ENCODE data around the gene TBCD. TPM values are rescaled to one million over a fixed set of nuclear protein-coding genes. Genes with fewer than 3 reads are reported as not detected.

The TBCD gene
- polyA plus RNA-seq, 3 donors = 62.9 to 91.6 (median 74.2) TPM

DNA sequence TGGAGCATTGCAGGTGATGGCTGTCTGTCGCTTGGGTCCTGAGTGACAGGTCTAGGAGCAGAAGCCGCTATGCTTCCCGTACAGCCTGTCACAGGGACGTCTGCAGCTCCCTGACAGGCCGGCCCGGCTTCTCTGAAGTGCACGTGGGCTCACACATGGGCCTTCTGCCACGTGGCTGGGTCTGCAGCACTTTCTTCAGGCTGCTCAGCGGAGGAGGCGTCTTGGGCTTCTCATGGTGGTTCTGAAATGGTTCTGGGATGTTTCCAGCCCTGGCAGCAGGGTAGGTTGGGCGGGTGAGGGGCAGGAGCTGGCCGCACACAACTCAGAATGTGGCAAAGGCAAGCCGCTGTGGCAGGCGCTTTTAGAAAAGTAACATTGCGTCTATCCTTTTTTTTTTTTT is 168.3 kb downstream of the TBCD start:
- DNase-seq (ENCODE audit: extremely low read depth in 1 of 11, low read depth in 9 of 11, low spot score in 4 of 11) = no peak

DNA sequence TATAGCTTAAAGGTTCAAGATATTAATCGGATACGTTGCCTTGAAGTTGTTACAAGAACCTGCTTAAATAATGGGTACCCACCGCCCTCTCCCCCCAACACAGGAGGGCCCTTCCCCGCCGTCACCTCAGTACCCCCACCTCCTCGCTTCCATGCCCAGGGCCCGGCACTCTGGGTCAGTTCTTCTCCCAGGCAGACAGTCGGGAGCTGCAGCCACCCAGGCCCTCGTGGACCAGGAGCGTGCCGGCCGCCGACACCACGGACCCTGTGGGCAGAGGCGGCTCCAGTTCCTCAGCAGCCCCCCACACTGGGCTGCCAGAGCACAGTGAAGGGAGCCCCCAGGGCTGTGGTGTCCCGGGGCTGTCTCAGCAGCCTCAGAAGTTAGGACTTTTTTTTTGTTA is 168.8 kb downstream of the TBCD start:
- DNase-seq (ENCODE audit: extremely low read depth in 1 of 11, low read depth in 9 of 11, low spot score in 4 of 11) = no peak

DNA sequence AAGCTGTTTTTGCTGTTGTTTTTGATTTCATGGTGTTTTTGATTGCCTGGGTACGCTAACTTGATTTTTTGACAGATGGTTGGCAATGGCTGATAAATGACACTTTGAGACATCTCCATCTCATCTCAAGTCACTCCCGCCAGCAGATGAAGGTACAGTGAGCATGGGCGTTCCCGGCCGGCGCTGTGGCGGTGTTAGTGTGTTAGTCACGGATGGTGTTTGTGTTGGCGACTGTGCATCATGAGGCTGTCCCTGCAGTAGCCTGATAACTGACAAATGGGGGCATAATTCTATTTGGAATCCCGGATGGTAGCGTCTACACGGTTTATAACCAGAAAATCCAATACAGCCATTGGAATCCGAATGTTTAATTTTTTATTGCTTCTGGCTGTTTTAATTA is 169.6 kb downstream of the TBCD start:
- DNase-seq (ENCODE audit: extremely low read depth in 1 of 11, low read depth in 9 of 11, low spot score in 4 of 11) = no peak

DNA sequence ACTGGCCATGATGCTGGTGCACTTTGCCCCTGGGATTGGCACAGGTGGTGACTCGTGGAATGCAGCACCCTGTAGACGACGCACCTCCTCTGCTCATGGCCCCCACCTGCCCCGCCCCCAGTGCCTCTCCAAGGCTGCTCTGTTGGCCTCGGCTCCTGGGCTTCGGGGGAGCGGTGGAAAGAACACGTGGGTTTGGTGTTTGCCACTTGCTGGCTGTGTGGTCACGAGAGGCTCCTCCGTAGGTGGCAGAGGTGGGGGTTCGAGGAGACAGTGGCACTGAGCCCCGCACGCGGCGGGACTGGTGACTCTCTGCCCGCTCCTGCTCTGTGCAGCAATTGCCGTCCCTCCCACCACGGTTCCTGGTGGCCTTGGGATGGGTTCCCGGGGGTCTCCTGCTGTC is 170.8 kb downstream of the TBCD start:
- DNase-seq (ENCODE audit: extremely low read depth in 1 of 11, low read depth in 9 of 11, low spot score in 4 of 11) = no peak

DNA sequence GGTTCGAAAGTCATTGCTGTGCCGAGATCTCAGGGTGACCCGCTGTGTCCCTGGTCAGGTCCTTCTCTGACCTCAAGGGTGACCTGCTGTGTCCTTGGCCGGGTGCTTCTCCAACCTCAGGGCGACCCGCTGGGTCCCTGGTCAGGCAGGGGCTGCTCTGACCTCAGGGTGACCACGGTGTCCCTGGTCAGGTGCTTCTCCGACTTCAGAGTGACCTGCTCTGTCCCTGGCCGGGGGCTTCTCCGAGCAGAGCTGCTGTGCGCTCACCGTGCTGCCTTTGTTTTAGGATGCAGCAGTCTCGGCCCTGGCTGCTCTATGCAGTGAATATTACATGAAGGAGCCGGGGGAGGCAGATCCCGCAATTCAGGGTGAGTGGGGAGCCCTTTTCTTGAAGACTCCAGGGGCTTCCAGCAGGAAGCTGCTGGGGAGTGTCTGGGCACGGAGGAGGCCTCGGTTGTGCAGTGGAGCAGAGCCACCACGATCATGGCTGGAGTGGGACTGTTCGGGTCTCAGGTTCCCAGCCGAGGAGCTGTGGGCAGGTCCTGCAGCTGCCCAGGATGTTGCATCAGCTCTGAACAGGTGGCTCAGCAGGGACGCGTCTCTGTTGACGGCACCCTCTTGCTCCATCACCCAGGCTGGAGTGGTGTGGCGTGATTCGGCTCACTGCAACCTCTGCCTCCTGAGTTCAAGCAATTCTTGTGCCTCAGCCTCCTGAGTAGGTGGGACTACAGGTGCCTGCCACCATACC is 171.7 kb downstream of the TBCD start:
- no peak for DNase-seq (ENCODE audit: extremely low read depth in 1 of 11, low read depth in 9 of 11, low spot score in 4 of 11)

DNA sequence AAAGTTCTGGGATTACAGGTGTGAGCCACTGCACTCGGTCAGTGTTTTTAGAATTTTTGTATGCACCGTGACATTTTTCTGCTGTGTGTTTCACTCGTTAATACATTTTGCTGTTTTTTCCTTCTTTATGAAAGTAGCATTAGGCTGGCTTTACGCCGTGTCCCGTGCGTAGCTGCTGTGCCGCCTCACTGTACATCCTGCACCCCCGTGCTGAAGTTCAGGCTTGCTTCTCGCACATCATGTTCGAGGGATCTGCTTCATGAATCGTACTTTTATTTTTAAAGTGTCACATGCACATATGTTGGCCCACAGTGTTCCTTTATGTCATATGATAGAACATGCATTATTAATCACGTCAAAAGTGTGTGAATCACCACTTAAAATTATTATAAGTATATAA is 172.3 kb downstream of the TBCD start:
- no peak for DNase-seq (ENCODE audit: extremely low read depth in 1 of 11, low read depth in 9 of 11, low spot score in 4 of 11)

DNA sequence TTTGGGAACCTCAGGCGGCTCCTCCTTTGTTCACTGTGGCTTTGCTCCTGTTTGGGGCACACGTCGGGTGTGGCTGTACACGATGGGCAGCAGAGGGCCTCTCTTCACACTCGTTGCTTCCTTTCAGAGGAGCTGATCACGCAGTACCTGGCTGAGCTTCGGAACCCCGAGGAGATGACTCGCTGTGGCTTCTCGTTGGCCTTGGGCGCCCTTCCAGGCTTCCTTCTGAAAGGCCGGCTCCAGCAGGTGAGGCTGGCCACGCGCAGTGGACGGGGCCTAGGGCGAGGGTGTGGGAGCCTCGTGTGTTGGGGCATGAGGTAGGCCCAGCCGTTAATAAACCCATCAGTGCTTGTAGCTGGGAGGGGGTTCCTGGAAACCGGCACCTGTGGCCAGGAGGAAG is 172.9 kb downstream of the TBCD start:
- DNase-seq (ENCODE audit: extremely low read depth in 1 of 11, low read depth in 9 of 11, low spot score in 4 of 11) = no peak

DNA sequence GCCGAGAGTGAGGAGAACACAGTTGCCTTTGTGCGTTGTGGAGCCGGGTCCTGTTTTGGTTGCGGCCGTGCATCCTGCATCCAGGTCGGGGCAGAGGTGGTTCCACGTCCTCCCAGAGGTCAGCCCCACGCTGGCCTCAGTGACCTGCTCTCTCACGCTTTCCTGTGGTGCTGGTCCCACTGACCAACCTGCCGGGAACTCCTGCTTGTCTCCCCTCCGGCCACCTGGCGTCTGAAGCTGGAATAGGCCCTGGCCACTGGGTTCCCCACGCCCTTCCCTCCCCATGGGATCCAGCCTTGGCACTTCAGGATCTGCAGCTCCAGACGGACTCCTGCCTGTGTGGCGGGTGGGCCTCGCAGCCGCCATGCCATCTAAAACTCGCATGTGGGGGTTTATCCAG is 173.5 kb downstream of the TBCD start:
- DNase-seq (ENCODE audit: extremely low read depth in 1 of 11, low read depth in 9 of 11, low spot score in 4 of 11) = no peak

DNA sequence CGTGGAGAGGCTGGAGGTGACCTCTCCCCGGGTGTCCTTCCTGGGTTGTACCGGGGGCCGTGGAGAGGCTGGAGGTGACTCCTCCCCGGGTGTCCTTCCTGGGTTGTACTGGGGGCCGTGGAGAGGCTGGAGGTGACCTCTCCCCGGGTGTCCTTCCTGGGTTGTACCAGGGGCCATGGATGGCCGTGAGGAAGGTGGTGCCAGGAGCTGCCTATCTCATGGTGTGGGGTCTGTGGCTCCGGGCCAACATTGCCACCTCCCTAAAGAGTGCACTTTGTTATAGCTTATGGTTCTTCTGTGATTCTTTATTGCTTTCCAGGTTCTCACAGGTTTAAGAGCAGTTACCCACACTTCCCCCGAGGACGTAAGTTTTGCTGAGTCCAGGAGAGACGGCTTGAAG is 174.2 kb downstream of the TBCD start:
- no peak for DNase-seq (ENCODE audit: extremely low read depth in 1 of 11, low read depth in 9 of 11, low spot score in 4 of 11)

DNA sequence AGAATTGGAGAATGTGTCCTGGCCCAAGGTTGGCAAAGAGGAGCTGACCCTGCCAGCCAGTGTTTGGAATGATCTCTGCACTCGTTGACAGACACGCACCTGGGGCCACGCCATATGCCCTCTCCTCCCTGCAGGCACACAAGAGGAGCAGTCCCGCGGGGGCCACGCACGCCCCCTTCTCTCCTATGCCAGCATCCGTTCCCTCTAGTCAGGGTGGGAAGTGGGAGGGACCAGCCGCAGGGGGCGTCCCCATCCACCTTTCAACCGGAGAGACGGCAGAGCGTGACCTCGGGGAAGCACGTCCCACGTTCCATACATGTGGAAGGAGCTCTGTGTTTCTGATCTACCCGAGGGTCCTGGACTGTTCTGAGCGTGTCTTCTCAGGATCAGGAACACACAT is 174.9 kb downstream of the TBCD start:
- DNase-seq (ENCODE audit: extremely low read depth in 1 of 11, low read depth in 9 of 11, low spot score in 4 of 11) = no peak

DNA sequence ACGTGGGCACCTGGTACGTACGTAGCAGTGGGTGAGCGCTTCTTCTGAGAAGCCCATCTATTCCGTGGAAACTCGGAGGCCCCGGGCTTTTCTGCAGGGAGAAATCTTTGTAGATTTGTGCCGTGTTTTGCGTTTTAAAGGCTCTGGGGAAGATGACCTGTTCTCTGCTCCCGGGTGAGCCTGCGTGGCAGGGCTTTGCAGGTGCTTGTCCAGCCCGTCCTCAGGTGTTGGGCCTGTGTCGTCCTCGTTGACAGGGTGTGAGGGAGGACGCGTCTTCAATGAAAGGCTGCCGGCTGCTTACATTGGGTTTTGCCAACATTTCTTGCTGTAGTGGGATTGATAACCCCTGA is 175.4 kb downstream of the TBCD start:
- DNase-seq (ENCODE audit: extremely low read depth in 1 of 11, low read depth in 9 of 11, low spot score in 4 of 11) = no peak

DNA sequence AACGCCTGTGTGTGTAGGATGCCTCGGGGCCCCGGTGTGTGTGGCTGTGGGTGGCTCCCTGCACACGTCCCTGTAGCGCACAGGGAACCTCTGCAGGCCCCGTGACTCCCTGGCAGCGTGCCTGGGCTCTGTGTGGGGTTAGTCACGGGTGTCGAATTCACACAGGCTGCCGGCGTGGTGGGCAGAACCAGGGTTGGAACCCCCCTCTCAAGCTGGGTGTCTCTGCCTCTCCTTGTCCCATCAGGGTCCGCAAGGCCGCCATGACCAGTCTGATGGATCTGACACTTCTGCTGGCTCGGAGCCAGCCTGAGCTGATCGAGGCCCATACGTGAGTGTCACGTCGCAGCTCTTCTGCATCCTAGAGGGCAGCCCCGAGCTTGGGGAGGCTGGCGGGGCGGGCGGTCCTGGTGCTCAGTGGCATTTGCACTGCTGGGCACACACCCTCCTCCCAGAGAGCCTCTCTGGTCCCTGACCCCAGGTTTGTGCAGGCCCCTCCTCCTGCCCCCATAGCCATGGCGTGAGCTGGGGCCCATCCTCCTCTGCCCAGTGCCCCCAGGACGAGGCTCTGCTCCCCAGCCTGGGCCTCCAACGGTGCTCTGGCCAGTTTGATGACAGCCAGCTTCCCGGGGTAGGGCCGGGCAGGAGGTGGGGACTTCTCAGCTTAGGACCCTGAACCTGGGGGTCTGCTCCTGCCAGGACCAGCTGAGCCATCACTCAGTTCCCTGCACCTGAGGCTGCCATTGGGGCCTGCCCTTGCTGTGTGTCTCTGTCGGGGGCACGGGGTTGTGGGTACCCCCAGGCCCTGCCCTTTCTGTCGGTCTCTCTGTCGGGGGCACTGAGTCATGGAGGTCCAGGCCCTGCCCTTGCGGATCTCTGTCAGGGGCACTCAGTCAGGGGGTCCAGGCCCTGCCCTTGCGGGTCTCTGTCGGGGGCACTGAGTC is 176.1 kb downstream of the TBCD start:
- DNase-seq (ENCODE audit: extremely low read depth in 1 of 11, low read depth in 9 of 11, low spot score in 4 of 11) = no peak

DNA sequence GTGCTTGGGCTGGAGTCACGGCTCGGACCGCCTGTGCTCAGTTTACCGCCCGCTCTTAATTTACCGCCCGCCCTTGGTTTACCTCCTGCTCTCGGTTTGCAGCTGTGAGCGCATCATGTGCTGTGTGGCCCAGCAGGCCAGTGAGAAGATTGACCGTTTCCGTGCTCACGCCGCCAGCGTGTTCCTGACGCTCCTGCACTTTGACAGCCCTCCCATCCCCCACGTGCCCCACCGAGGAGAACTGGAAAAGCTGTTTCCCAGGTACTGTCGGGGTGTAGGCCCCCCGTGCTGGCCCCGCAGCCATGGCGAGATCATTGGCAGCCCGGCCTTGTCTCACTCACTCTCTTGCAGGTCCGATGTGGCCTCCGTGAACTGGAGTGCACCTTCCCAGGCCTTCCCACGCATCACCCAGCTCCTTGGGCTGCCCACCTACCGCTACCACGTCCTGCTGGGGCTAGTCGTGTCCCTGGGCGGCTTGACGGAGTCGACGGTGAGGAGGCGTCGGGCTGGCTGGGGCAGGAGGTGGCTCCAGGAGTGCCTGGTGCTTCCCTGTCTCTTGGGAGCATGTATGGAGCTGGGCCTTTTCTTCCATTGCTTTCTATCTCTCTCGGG is 177.3 kb downstream of the TBCD start:
- no peak for DNase-seq (ENCODE audit: extremely low read depth in 1 of 11, low read depth in 9 of 11, low spot score in 4 of 11)

DNA sequence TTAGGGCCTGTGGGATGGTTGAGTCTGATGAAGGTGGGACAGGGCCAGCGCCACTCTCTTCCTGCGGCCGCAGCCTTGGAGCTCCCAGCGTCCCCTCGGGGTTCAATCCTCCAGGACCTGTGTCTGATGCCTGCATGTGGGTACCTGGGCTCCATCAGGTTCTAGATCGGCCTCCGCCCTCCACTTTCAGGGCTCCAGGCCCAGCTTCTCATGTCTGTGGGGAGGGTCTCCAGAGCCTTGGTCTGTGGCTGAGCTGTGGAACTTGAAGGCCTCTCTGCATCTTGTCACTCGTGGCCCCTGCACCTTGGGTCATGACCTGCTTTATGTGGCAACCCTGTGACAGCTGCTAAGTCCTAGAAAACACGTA is 177.8 kb downstream of the TBCD start:
- no peak for DNase-seq (ENCODE audit: extremely low read depth in 1 of 11, low read depth in 9 of 11, low spot score in 4 of 11)

DNA sequence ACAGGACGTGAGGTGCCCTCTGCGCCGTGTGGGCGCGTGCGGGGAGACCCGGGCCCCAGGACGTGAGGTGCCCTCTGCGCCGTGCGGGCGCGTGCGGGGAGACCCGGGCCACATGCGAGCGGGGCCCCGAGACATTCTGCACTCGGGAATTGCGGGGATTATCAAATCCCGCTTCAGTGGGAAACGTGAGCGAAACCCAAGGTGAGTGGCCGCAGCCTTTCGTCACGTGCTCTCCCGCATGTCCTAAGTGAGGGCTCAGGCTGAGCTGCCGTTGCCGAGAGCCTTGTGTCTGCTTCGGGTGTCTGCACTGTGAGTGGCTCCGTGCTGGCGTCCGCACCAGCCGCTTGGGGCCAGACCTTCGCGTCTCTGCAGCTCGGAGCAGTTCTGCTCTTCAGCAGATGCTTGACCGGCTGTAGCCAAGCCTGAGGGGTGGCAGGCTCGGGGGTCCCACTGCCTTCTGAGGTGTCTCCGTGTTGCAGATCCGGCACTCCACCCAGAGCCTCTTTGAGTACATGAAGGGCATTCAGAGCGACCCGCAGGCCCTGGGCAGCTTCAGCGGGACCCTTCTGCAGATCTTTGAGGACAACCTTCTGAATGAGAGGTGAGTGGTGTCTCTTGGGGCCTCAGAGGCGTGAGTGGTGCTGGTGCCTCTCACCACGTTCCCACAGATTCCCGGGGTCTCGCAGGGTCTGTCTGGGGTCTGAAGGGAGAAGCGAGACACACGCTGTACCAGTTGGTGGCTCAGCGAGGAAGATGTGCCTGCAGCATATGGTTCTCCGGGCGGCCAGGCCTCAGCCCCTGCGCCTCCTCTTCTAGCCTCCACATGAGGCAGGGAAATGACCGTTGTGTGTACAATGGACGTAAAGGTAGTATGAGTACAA is 178.4 kb downstream of the TBCD start:
- DNase-seq (ENCODE audit: extremely low read depth in 1 of 11, low read depth in 9 of 11, low spot score in 4 of 11) = no peak

DNA sequence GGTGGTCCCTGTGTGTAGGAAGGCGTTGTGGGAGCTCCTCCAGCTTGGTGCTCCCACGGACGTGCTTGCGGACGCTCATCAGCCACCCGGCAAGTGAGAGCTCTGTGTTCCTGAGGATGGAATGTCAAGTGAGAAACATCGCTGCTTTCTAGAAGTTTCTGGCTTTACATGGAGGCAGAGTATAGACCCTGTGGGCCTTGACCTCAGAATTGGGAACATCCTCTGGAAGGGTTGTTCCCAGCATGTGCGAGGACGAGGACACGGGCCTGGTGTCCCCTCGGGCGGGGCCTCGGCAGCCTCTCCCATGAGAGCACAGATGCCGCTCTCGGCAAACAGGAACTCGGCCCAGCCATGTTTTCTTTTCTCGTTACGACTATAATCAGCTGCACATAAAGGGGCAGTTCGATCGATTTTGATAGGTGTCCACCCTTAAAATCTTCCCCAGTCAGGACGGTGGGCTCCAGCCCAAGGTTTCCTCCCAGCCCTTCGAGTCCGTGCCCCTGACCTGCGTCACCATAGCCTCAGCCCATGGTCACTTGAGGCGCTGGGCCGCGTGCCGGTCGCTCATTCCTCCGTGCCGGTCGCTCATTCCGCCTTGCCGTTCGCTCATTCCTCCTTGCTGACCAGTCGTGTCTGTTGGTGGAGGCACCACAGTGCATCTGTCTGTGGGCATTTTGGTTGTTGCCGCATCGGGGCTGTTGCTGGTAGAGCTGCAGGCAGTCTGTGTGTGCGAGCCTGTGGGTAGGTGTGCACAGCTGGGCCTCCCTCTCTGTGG is 179.2 kb downstream of the TBCD start:
- DNase-seq (ENCODE audit: extremely low read depth in 1 of 11, low read depth in 9 of 11, low spot score in 4 of 11) = no peak

DNA sequence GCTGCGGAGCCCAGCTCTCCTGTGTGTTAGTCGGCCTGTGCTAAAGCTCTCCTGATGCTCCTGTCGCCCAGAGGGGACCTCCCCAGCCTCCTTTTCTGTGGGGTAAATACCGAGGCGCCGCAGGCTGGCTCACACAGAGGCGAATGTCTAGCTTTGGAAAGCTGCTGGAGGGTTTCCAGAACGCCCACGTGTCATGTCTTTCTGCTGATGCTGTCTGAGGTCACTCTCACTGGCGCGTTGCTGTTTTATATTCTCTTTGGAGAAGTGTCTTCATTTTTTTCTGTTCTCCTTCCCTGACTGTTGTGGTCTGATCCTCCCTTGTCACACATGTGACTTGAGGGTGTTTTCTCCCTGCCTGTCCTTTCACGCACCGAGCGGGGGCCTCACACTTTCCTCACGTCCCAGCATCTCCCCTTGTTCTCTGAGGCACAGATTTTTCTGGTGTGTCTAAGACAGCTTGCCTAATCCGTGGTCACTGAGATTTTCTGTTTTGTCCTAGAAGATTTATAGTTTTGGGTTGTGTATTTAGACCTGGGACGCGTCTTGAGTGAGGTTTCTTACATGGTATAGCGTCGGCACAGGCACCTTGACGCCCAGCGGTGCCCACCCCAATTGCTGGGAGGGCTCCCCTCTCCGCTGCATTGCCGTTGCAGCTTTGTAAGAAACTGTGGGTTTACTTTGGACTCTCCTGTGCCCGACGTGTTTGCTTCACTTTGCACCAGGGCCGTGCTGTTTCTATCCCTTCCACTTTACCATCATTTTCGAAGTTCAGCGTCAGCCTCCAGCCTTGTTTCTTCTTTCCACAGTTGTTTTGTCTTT is 180.0 kb downstream of the TBCD start:
- no peak for DNase-seq (ENCODE audit: extremely low read depth in 1 of 11, low read depth in 9 of 11, low spot score in 4 of 11)

Data from renal cortex interstitium (tissue), 11 donors.